Vagina (tissue), 2 donors: ENCODE data around the gene PDLIM1. TPM values are rescaled to one million over a fixed set of nuclear protein-coding genes. Genes with fewer than 3 reads are reported as not detected.
A peak's percentile ranks its signal among the peaks of the same experiment; 100 is the strongest.

Experiments
- DNase-seq, 2 donors: peaks; one replicate each; pipeline ENCODE4 v3.0.0-alpha.2; 2017; ENCODE audit errors: extremely low spot score in 2 of 2
- H3K27ac ChIP-seq: fragments of 200-600 bp; sonication (generic); one replicate; pipeline ENCODE4 v1.5.1; 2019
- H3K27me3 ChIP-seq: fragments of 200-600 bp; sonication (generic); one replicate; pipeline ENCODE4 v1.5.1; 2019
- H3K36me3 ChIP-seq, 2 donors: fragments of 200-600 bp; sonication (generic); one replicate each; pipeline ENCODE4 v1.5.1; 2017 to 2019
- H3K4me1 ChIP-seq: fragments of 200-600 bp; sonication (generic); one replicate; pipeline ENCODE4 v1.5.1; 2019
- H3K4me3 ChIP-seq, 2 donors: fragments of 200-600 bp; sonication (generic); 1 replicate in 1 of 2; 2 replicates in 1 of 2; pipeline ENCODE4 v1.5.1; 2016 to 2019
- H3K9me3 ChIP-seq: fragments of 200-600 bp; sonication (generic); one replicate; pipeline ENCODE4 v1.5.1; 2019
- POLR2A ChIP-seq, 2 donors: fragments of 450-650 bp; IDR thresholded peaks; one replicate each; pipeline ENCODE4 v1.6.1; 2017; ENCODE audit warnings: antibody characterized with exemption in 2 of 2, mild to moderate bottlenecking in 2 of 2, moderate library complexity in 2 of 2
- POLR2AphosphoS5 ChIP-seq, 2 donors: sonication (generic); formaldehyde crosslinking; IDR thresholded peaks; one replicate each; pipeline ENCODE4 v1.9.0; 2017; ENCODE audit warnings: antibody characterized with exemption in 2 of 2, mild to moderate bottlenecking in 2 of 2, low read depth in 1 of 2; ENCODE audit not compliant: insufficient read depth in 1 of 2
- intact Hi-C: fragments of 100-400 bp; cut with DNase I; formaldehyde crosslinking; loops from one replicate; pipeline ENCODE4 v1.15.1; 2023
- total RNA-seq: library from RNA; depleted of rRNA; stranded (reverse); fragments of >200 nt; gene quantifications from one replicate; pipeline ENCODE4 v1.2.3, GENCODE V29; 2016
- TF ChIP-seq, protein P1 (sequence below), 3 experiments: fragments of 450-650 bp in 2 of 3; fragments of 200-600 bp in 1 of 3; sonication (generic) in 1 of 3; IDR thresholded peaks; one replicate each; pipeline ENCODE4 v1.5.1; 2017 to 2019; ENCODE audit warnings: antibody characterized with exemption in 3 of 3, mild to moderate bottlenecking in 2 of 3, moderate library complexity in 2 of 3

The PDLIM1 gene
- total RNA-seq, 1 donor from 2014 or later = 181 TPM

DNA sequence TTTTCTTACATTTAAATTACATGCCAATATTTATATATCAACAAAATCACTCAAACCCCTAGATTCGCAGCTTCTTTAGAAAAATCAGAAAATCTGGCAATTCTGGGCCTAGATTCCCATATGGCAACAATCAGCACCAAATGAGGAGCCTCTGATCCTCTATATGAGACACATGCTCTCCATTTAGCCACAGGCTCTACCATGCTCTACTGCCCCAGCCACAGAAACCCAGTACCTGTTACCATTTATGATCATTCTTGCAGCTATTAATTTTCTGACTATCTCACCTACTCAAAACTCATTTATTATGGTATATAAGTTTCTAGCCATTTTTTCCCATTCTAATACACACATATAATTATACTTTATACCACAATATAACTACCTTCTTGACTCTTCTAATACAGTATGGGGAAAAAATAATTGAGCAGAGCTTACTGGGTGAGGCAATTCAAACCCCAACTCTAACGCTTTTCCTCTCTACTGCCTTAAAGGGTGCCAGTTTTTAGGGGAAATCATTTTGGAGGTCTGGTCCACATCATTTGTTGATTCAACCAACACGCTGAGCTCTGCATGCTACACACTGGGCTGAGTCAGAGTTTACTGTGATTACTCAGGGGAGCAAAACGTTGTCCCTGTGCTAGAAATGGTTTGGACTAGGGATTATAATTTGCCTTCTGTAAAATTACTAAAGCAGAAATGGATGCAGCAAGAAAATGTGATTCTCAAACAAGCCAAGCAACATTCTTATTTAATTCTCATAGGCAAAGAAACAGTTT is 11.6 kb downstream of the PDLIM1 start:
- Histone ChIP-seq H3K36me3 (no peaks in the 10 kb centered on the region), H3K4me1 (peaks cover 80% of the 10 kb centered on the region), H3K27me3 (no peaks in the 10 kb centered on the region), H3K9me3 (no peaks in the 10 kb centered on the region), H3K4me3 (no peak overlapping the region), H3K27ac (peak overlapping the region; percentile 91)
- DNase-seq = no peak
- intact Hi-C loops = no loop called here
- TF ChIP-seq POLR2A (IDR thresholded peaks at IDR 0.05) (no peak), POLR2AphosphoS5 (IDR thresholded peaks at IDR 0.05; ENCODE audit: insufficient read depth in 1 of 2, low read depth in 1 of 2) (peak in 1 of 2 donors; percentile 11)

DNA sequence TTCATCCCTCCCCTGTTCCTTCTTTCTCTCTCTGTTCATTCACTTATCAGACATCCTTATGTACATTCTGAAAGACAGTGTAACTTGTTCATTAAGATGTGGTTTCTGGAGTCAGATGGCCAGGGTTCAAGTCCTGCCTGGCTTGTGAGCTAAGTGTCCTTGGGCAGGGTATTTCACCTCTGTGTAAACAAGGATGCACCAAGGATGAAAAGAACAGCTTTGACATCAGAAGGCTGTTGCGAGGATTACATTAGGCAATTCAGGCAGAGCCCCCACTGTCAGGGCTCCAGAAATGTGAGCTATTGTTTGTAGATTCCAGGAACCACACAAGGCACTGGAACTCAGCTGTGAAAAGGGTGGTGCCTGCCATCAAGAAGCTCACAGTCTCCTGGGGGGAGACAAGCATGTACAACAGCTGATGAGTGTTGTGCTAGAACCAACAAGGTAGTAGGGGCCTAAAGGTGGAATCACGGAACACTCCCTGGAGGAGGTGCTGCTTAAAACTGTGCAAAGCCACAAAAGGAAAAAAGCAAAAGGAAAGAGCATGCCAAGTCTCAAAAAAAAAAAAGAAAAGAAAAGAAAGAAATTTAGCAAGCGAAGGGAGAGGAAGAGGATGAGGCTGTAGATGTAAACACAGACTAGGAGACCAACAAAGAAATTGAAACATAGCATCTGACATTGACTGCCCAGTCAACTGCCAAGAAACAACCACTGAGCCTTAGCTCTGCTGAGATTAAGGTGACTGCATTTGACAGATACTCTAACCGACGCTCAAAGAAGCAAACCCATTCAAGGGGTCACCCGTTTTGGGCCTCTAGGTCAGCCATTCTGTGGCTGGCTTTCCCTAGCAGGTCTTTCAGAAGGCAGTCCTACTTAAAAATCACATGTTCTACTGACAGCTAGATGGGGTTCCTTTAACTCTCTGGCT is 12.5 kb downstream of the PDLIM1 start:
- intact Hi-C loops = no loop called here

DNA sequence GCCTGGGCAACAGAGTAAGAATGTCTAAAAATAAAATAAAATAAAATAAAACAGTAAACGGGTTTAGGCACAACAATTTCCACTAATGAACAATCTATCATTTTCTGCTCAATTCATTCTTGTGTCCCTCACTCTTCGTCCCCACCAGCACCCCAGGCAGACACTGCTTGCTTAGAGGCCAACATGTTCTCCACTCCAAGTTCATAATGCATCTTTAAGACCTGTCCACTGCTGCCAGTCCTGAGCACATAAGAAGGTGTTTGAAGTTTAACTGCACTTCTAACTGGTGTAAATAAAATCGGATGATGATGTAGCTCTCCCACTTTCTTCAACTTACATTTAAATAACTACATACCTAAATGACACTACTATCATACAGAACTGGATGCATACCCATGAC is 13.2 kb downstream of the PDLIM1 start:
- peak in 1 of 2 donors; percentile 71 for DNase-seq
- H3K27ac ChIP-seq = peak overlapping the region; percentile 91
- H3K36me3 ChIP-seq = no peaks in the 10 kb centered on the region
- H3K27me3 ChIP-seq = no peaks in the 10 kb centered on the region
- H3K4me1 ChIP-seq = peaks cover 87% of the 10 kb centered on the region
- no peak overlapping the region for H3K4me3 ChIP-seq
- no peaks in the 10 kb centered on the region for H3K9me3 ChIP-seq
- no peak for TF ChIP-seq POLR2AphosphoS5 (IDR thresholded peaks at IDR 0.05; ENCODE audit: insufficient read depth in 1 of 2, low read depth in 1 of 2)
- TF ChIP-seq, protein P1, sequence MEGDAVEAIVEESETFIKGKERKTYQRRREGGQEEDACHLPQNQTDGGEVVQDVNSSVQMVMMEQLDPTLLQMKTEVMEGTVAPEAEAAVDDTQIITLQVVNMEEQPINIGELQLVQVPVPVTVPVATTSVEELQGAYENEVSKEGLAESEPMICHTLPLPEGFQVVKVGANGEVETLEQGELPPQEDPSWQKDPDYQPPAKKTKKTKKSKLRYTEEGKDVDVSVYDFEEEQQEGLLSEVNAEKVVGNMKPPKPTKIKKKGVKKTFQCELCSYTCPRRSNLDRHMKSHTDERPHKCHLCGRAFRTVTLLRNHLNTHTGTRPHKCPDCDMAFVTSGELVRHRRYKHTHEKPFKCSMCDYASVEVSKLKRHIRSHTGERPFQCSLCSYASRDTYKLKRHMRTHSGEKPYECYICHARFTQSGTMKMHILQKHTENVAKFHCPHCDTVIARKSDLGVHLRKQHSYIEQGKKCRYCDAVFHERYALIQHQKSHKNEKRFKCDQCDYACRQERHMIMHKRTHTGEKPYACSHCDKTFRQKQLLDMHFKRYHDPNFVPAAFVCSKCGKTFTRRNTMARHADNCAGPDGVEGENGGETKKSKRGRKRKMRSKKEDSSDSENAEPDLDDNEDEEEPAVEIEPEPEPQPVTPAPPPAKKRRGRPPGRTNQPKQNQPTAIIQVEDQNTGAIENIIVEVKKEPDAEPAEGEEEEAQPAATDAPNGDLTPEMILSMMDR (IDR thresholded peaks at IDR 0.05) = no peak
- no peak for TF ChIP-seq POLR2A (IDR thresholded peaks at IDR 0.05)
- intact Hi-C loops = no loop called here

More for the DNA sequence above, 12.5 kb downstream of the PDLIM1 start:
- H3K36me3 ChIP-seq = no peaks in the 10 kb centered on the region
- TF ChIP-seq, protein P1 (IDR thresholded peaks at IDR 0.05) = no peak
- TF ChIP-seq POLR2AphosphoS5 (IDR thresholded peaks at IDR 0.05; ENCODE audit: insufficient read depth in 1 of 2, low read depth in 1 of 2) (no peak), POLR2A (IDR thresholded peaks at IDR 0.05) (no peak)
- peak overlapping the region; percentile 91 for H3K27ac ChIP-seq
- H3K4me3 ChIP-seq = no peak overlapping the region
- H3K4me1 ChIP-seq = peaks cover 85% of the 10 kb centered on the region
- no peaks in the 10 kb centered on the region for H3K9me3 ChIP-seq
- DNase-seq = peak in 1 of 2 donors; percentile 90
- no peaks in the 10 kb centered on the region for H3K27me3 ChIP-seq

DNA sequence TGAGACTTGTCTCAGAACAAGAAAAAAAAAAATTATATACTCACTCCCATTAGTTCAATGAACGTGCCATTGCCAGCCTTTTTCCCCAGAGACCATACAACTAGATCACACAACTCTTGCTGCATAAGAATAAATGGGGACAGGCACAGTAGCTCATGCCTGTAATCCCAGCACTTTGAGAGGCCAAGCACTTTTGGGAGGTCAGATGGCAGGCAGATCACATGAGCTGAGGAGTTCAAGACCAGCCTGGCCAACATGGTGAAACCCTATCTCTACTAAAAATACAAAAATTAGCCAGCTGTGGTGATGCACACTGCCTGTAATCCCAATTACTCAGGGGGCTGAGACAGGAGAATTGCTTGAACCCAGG is 13.6 kb downstream of the PDLIM1 start:
- peak in 1 of 2 donors; percentile 86 for DNase-seq
- TF ChIP-seq POLR2AphosphoS5 (IDR thresholded peaks at IDR 0.05; ENCODE audit: insufficient read depth in 1 of 2, low read depth in 1 of 2) = no peak
- no peak for TF ChIP-seq POLR2A (IDR thresholded peaks at IDR 0.05)

DNA sequence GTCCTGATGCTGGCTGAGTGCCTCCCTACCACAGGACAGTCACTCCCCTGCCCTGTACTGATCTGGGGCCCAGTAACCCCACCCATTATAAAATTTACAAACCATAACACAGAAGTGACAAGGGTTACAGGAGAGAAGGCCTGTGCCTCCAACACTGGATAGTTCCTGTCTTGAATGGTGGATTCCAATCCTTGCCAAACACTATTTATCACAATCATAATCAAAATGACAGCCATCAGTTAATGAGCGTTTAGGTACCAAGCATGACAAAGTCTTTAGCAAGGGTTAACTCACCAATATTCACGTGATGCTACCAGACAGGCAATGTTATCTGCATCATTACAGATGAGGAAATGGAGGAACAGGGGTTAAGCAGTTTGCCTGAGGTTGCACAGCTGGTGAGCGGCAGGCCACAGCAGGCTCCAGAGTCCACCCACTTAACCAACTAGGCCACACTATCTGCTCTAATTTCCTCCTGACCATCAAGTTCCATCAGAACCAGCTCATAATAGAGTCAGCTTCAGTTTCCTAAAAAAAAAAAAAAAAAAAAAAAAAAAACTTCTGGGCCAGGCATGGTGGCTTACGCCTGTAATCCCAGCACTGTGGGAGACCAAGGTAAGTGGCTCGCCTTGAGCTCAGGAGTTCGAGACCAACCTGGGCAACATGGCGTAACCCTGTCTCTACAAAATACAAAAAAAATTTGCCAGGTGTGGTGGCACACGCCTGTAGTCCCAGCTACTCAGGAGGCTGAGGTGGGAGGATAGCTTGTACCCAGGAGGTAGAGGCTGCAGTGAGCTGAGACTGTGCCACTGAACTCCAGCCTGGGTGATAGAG is 14.2 kb downstream of the PDLIM1 start:
- Histone ChIP-seq H3K4me1 (peaks cover 84% of the 10 kb centered on the region), H3K9me3 (no peaks in the 10 kb centered on the region), H3K27me3 (no peaks in the 10 kb centered on the region), H3K36me3 (no peaks in the 10 kb centered on the region), H3K4me3 (no peak overlapping the region), H3K27ac (peak overlapping the region; percentile 91)
- intact Hi-C loops = no loop called here
- DNase-seq = peak in 1 of 2 donors; percentile 78
- TF ChIP-seq, protein P1 (IDR thresholded peaks at IDR 0.05) = no peak
- TF ChIP-seq POLR2AphosphoS5 (IDR thresholded peaks at IDR 0.05; ENCODE audit: insufficient read depth in 1 of 2, low read depth in 1 of 2) (no peak), POLR2A (IDR thresholded peaks at IDR 0.05) (no peak)

More for the DNA sequence above, 13.6 kb downstream of the PDLIM1 start:
- no peaks in the 10 kb centered on the region for H3K9me3 ChIP-seq
- no peaks in the 10 kb centered on the region for H3K27me3 ChIP-seq
- H3K27ac ChIP-seq = peak overlapping the region; percentile 91
- intact Hi-C loops = no loop called here
- H3K4me3 ChIP-seq = no peak overlapping the region
- H3K4me1 ChIP-seq = peaks cover 84% of the 10 kb centered on the region
- no peaks in the 10 kb centered on the region for H3K36me3 ChIP-seq
